Measurements from ENCODE around the gene IFNAR1.
"Not testable (repeated sequence)": the region's sequence is repeated elsewhere in the genome, so short reads cannot be mapped to it uniquely, and the experiment has no call there.

- TF ChIP-seq, protein P1, sequence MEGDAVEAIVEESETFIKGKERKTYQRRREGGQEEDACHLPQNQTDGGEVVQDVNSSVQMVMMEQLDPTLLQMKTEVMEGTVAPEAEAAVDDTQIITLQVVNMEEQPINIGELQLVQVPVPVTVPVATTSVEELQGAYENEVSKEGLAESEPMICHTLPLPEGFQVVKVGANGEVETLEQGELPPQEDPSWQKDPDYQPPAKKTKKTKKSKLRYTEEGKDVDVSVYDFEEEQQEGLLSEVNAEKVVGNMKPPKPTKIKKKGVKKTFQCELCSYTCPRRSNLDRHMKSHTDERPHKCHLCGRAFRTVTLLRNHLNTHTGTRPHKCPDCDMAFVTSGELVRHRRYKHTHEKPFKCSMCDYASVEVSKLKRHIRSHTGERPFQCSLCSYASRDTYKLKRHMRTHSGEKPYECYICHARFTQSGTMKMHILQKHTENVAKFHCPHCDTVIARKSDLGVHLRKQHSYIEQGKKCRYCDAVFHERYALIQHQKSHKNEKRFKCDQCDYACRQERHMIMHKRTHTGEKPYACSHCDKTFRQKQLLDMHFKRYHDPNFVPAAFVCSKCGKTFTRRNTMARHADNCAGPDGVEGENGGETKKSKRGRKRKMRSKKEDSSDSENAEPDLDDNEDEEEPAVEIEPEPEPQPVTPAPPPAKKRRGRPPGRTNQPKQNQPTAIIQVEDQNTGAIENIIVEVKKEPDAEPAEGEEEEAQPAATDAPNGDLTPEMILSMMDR (conservative IDR thresholded peaks at IDR 0.05; ENCODE audit: low read length): not testable (repeated sequence)
- not testable (repeated sequence) for TF ChIP-seq EZH2phosphoT487 (IDR thresholded peaks at IDR 0.05; ENCODE audit: borderline replicate concordance, low read depth, low read length)
Measured at GRCh38 chr21:33381381-33381780, 56.6 kb downstream of the IFNAR1 start.
